IPS-NIHi7 (cell line): ENCODE results near the gene ATP6V1E1.

ENCODE experiments used
- DNase-seq: peaks from one replicate; pipeline ENCODE4 v3.0.0; 2012; ENCODE audit warnings: mixed read lengths; ENCODE audit errors: extremely low spot score

The ATP6V1E1 gene

GRCh38 chr22:17542452-17542851 lies 86.1 kb downstream of the ATP6V1E1 start:
- DNase-seq, result no peak
